Keratinocyte (primary cell): ENCODE results near the gene CCNG2. TPM values are rescaled to one million over a fixed set of nuclear protein-coding genes. Genes with fewer than 3 reads are reported as not detected.

Source experiments
- DNase-seq: peaks from one replicate; pipeline ENCODE4 v3.0.0-alpha.2; 2011; ENCODE audit warnings: low read depth, missing footprints, low spot score
- FAIRE-seq: peaks from 2 replicates; lab custom pipeline; 2011; peaks lifted over from hg19 to GRCh38; lab: Jason Lieb, UNC
- H2AFZ ChIP-seq: 2 replicates; pipeline ENCODE4 v1.6.0; 2012; ENCODE audit warnings: low read length, control low read depth, inconsistent platforms; ENCODE audit not compliant: control insufficient read depth
- H3K27ac ChIP-seq: 2 replicates; pipeline ENCODE4 v1.5.1; 2011; ENCODE audit warnings: low read length; ENCODE audit not compliant: control insufficient read depth, insufficient read depth
- H3K27me3 ChIP-seq: 3 replicates; pipeline ENCODE4 v1.6.0; 2011; ENCODE audit warnings: low read length; ENCODE audit not compliant: control insufficient read depth, insufficient read depth; ENCODE audit errors: extremely low read depth
- H3K36me3 ChIP-seq, 2 experiments: 2 replicates in 1 of 2; 3 replicates in 1 of 2; pipeline ENCODE4 v1.5.1; 2011; ENCODE audit warnings: low read length in 2 of 2, mild to moderate bottlenecking in 1 of 2; ENCODE audit not compliant: control insufficient read depth in 2 of 2, insufficient read depth in 2 of 2; ENCODE audit errors: extremely low read depth in 1 of 2
- H3K4me1 ChIP-seq: 3 replicates; pipeline ENCODE4 v1.5.1; 2011; ENCODE audit warnings: low read length; ENCODE audit not compliant: control insufficient read depth, insufficient read depth; ENCODE audit errors: extremely low read depth
- H3K4me2 ChIP-seq: 3 replicates; pipeline ENCODE4 v1.6.0; 2011; ENCODE audit warnings: low read depth, low read length; ENCODE audit not compliant: control insufficient read depth, insufficient read depth; ENCODE audit errors: extremely low read depth
- H3K4me3 ChIP-seq, 3 experiments: fragments of 200-600 bp in 1 of 3; sonication (generic) in 1 of 3; 2 replicates in 2 of 3; 3 replicates in 1 of 3; pipeline ENCODE4 v1.5.1; 2011 to 2016; ENCODE audit warnings: low read length in 3 of 3, mild to moderate bottlenecking in 3 of 3, control low read depth in 2 of 3, inconsistent platforms in 1 of 3, low read depth in 1 of 3, mixed read lengths in 1 of 3, mixed run types in 1 of 3, moderate library complexity in 1 of 3; ENCODE audit not compliant: control insufficient read depth in 2 of 3, insufficient read depth in 2 of 3; ENCODE audit errors: extremely low read depth in 1 of 3
- H3K79me2 ChIP-seq: 2 replicates; pipeline ENCODE4 v1.6.0; 2012; ENCODE audit warnings: low read length; ENCODE audit not compliant: control insufficient read depth, insufficient read depth
- H3K9ac ChIP-seq: 3 replicates; pipeline ENCODE4 v1.6.0; 2011; ENCODE audit warnings: low read length; ENCODE audit not compliant: control insufficient read depth, insufficient read depth; ENCODE audit errors: extremely low read depth
- H3K9me1 ChIP-seq: 3 replicates; pipeline ENCODE4 v1.6.0; 2011; ENCODE audit warnings: low read length; ENCODE audit not compliant: control insufficient read depth, insufficient read depth; ENCODE audit errors: extremely low read depth
- H3K9me3 ChIP-seq: 2 replicates; pipeline ENCODE4 v1.5.1; 2012; ENCODE audit warnings: low read depth, low read length; ENCODE audit not compliant: control insufficient read depth
- H4K20me1 ChIP-seq: 3 replicates; pipeline ENCODE4 v1.6.0; 2011; ENCODE audit warnings: low read length; ENCODE audit not compliant: control insufficient read depth, insufficient read depth; ENCODE audit errors: extremely low read depth
- EZH2 ChIP-seq: IDR thresholded peaks from one replicate; pipeline ENCODE4 v1.6.1; 2012; ENCODE audit warnings: inconsistent platforms, mild to moderate bottlenecking, low read length, moderate library complexity
- dilution Hi-C: fragments of 300-500 bp; cut with MboI; formaldehyde crosslinking; loops from one replicate; pipeline ENCODE4 v1.7.0; 2020; ENCODE audit warnings: low sequenced_read_pairs; ENCODE audit not compliant: extremely low pct_ligation_motif_present
- polyA plus RNA-seq, 5 experiments: library from polyadenylated mRNA; depleted of rRNA in 3 of 5; stranded (reverse) in 3 of 5; stranded (forward) in 1 of 5; unstranded in 1 of 5; fragments of >200 nt; gene quantifications; 1 replicate in 1 of 5; 2 replicates in 3 of 5; 3 replicates in 1 of 5; pipeline versions ENCODE4 v1.2.1 to v1.2.3, GENCODE V29; 2011 to 2012; ENCODE audit warnings: missing spikeins in 2 of 5, low read depth in 1 of 5, low replicate concordance in 1 of 5
- TF ChIP-seq, protein P1 (sequence below), 3 experiments: IDR thresholded peaks in 1 of 3; conservative IDR thresholded peaks in 1 of 3; optimal IDR thresholded peaks in 1 of 3; 2 replicates in 2 of 3; 3 replicates in 1 of 3; pipeline versions ENCODE3 to v1.5.1; 2011; ENCODE audit warnings: low read length in 3 of 3, mild to moderate bottlenecking in 3 of 3, moderate library complexity in 2 of 3, control low read depth in 1 of 3, inconsistent platforms in 1 of 3; ENCODE audit not compliant: insufficient read depth in 2 of 3; ENCODE audit errors: extremely low read depth in 1 of 3

Gene CCNG2
- polyA plus RNA-seq, 1 donor (not counting 4 experiments of a cell fraction or from before 2014, with no cell fraction given), result 96.9 TPM

DNA sequence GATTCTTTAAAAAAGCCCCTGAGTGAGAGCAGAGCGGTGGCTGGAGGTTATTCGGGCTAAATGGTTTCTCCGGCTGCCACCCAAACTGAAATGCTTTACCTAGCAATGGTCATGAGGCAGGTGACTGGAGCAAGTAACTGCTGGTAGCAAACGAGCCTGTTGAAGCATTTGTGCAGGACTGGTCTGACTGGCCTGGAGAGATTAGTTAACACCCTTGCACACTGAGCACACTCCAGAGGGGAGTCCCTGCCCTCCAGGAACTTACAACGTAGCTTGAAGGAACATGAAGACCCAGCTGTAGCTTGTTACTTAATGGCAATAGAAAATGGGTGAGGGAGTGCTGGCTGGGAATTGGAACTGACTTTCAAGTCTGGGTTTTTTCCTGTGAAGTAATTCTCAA is 40.4 kb downstream of the CCNG2 start:
- DNase-seq (no peak), FAIRE-seq (peak; percentile 48)
- peak overlapping the region; percentile 12 for H2AFZ ChIP-seq
- no peaks in the 10 kb centered on the region for H3K9me3 ChIP-seq
- no peaks in the 10 kb centered on the region for H3K9me1 ChIP-seq
- no peaks in the 10 kb centered on the region for H3K36me3 ChIP-seq
- dilution Hi-C loops, result no loop called here
- TF ChIP-seq EZH2, result no peak
- TF ChIP-seq, protein P1, sequence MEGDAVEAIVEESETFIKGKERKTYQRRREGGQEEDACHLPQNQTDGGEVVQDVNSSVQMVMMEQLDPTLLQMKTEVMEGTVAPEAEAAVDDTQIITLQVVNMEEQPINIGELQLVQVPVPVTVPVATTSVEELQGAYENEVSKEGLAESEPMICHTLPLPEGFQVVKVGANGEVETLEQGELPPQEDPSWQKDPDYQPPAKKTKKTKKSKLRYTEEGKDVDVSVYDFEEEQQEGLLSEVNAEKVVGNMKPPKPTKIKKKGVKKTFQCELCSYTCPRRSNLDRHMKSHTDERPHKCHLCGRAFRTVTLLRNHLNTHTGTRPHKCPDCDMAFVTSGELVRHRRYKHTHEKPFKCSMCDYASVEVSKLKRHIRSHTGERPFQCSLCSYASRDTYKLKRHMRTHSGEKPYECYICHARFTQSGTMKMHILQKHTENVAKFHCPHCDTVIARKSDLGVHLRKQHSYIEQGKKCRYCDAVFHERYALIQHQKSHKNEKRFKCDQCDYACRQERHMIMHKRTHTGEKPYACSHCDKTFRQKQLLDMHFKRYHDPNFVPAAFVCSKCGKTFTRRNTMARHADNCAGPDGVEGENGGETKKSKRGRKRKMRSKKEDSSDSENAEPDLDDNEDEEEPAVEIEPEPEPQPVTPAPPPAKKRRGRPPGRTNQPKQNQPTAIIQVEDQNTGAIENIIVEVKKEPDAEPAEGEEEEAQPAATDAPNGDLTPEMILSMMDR (optimal IDR thresholded peaks at IDR 0.05 in 1 of 3, IDR thresholded peaks at IDR 0.05 in 1 of 3, conservative IDR thresholded peaks at IDR 0.05 in 1 of 3; ENCODE audit: extremely low read depth in 1 of 3, insufficient read depth in 2 of 3, low read length in 3 of 3), result no peak
- no peak overlapping the region for H3K9ac ChIP-seq
- H3K4me2 ChIP-seq, result no peak overlapping the region
- no peaks in the 10 kb centered on the region for H3K27me3 ChIP-seq
- H4K20me1 ChIP-seq, result no peaks in the 10 kb centered on the region
- no peak overlapping the region for H3K27ac ChIP-seq
- H3K79me2 ChIP-seq, result no peaks in the 10 kb centered on the region
- H3K4me1 ChIP-seq, result peaks cover 31% of the 10 kb centered on the region
- no peak overlapping the region for H3K4me3 ChIP-seq

DNA sequence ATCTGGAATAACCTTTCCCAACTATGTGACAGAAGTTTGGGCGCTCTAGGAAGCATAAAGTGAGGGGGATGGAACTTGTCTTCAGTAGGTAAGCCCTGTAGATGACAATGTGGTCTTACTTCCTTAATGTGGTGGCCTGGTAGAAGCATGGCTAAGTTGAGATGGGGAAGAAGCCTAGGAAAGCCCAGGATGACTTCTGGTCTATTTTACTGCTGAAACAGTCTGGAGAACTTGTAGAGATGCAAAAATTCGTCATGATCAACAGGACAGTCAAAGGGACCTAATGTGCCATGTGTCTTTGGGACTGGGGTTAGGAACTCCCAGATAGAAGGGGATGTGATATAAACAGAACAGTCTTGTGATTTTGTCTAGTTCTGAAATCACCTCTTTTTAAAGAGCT is 40.8 kb downstream of the CCNG2 start:
- Histone ChIP-seq H3K4me2 (no peak overlapping the region), H3K27ac (no peak overlapping the region), H3K4me3 (no peak overlapping the region), H3K9me1 (no peaks in the 10 kb centered on the region), H3K9me3 (no peaks in the 10 kb centered on the region), H3K27me3 (no peaks in the 10 kb centered on the region), H3K4me1 (peaks cover 36% of the 10 kb centered on the region), H4K20me1 (no peaks in the 10 kb centered on the region), H3K79me2 (no peaks in the 10 kb centered on the region), H3K9ac (no peak overlapping the region), H3K36me3 (no peaks in the 10 kb centered on the region), H2AFZ (no peak overlapping the region)
- dilution Hi-C loops, result no loop called here
- DNase-seq (no peak), FAIRE-seq (no peak)
- TF ChIP-seq, protein P1 (optimal IDR thresholded peaks at IDR 0.05 in 1 of 3, IDR thresholded peaks at IDR 0.05 in 1 of 3, conservative IDR thresholded peaks at IDR 0.05 in 1 of 3; ENCODE audit: extremely low read depth in 1 of 3, insufficient read depth in 2 of 3, low read length in 3 of 3), result no peak
- TF ChIP-seq EZH2, result no peak
